Bronchial epithelial cell (primary cell): ENCODE results near the gene LIG4. TPM values are rescaled to one million over a fixed set of nuclear protein-coding genes. Genes with fewer than 3 reads are reported as not detected.

ENCODE experiments used
- DNase-seq: peaks from one replicate; pipeline ENCODE4 v3.0.0-alpha.2; 2010; ENCODE audit warnings: low read depth
- FAIRE-seq: peaks from 2 replicates; lab custom pipeline; 2011; peaks lifted over from hg19 to GRCh38; lab: Jason Lieb, UNC
- H3K27me3 ChIP-seq: 2 replicates; pipeline ENCODE4 v1.5.1; 2011; ENCODE audit warnings: low read length; ENCODE audit not compliant: control insufficient read depth, insufficient read depth
- H3K36me3 ChIP-seq: 2 replicates; pipeline ENCODE4 v1.5.1; 2011; ENCODE audit warnings: low read length; ENCODE audit not compliant: control insufficient read depth, insufficient read depth
- H3K4me3 ChIP-seq: 2 replicates; pipeline ENCODE4 v1.5.1; 2011; ENCODE audit warnings: mild to moderate bottlenecking, low read depth, low read length, control low read depth
- total RNA-seq: library from RNA; depleted of rRNA; stranded (reverse); fragments of >200 nt; gene quantifications from 2 replicates; pipeline ENCODE4 v1.2.1, GENCODE V29; 2014
- TF ChIP-seq, protein P1 (sequence below): IDR thresholded peaks from 2 replicates; pipeline ENCODE4 v1.5.1; 2011; ENCODE audit warnings: mild to moderate bottlenecking, moderate library complexity, low read length, control low read depth, inconsistent platforms; ENCODE audit not compliant: insufficient read depth, severe bottlenecking

Gene LIG4
- total RNA-seq, 1 donor from 2014 or later: 10.5 TPM

DNA sequence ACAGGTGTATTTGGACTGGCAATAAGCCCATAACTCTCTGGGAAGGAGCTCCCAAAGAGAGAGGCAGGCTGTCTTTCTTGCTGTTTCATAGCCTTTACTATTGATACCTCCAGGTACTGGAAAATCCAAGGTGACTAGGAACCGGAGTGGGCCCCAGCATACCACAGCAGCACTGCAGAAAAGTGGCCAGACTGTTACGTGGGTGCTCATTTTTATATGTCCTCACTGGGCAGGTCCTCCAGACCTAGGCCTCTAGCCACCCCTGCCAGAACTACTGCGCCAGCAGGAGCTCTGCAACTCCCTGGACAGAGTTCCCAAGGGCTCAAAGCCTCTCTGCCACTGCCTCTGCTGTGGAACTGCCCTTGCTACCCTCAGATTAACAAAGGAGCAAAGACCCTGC is 46.4 kb downstream of the LIG4 start:
- TF ChIP-seq, protein P1, sequence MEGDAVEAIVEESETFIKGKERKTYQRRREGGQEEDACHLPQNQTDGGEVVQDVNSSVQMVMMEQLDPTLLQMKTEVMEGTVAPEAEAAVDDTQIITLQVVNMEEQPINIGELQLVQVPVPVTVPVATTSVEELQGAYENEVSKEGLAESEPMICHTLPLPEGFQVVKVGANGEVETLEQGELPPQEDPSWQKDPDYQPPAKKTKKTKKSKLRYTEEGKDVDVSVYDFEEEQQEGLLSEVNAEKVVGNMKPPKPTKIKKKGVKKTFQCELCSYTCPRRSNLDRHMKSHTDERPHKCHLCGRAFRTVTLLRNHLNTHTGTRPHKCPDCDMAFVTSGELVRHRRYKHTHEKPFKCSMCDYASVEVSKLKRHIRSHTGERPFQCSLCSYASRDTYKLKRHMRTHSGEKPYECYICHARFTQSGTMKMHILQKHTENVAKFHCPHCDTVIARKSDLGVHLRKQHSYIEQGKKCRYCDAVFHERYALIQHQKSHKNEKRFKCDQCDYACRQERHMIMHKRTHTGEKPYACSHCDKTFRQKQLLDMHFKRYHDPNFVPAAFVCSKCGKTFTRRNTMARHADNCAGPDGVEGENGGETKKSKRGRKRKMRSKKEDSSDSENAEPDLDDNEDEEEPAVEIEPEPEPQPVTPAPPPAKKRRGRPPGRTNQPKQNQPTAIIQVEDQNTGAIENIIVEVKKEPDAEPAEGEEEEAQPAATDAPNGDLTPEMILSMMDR: no peak
- no peaks in the 10 kb centered on the region for H3K36me3 ChIP-seq
- FAIRE-seq: no peak
- no peaks in the 10 kb centered on the region for H3K27me3 ChIP-seq
- H3K4me3 ChIP-seq: no peak overlapping the region
- no peak for DNase-seq

DNA sequence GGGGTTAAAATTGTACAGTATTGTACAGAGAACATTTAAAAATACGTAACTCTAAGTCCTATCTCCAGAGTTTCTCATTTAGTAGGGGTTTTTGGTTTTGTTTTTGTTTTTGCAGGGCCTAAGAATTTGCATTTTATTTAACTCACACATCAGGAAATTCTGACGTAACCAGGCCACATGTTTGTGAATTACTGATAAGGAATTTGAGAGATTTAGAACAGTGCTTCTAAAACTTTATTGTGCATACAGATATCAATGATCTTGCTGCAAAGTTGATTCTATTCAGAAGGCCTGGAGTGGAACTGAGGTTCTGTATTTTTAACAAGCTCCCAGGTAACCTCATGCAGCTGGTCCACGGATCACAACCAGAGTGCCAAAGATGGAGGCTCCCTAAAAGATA is 49.3 kb downstream of the LIG4 start:
- Histone ChIP-seq H3K27me3 (no peaks in the 10 kb centered on the region), H3K36me3 (no peaks in the 10 kb centered on the region), H3K4me3 (no peak overlapping the region)
- TF ChIP-seq, protein P1: no peak
- FAIRE-seq: no peak
- DNase-seq: no peak

DNA sequence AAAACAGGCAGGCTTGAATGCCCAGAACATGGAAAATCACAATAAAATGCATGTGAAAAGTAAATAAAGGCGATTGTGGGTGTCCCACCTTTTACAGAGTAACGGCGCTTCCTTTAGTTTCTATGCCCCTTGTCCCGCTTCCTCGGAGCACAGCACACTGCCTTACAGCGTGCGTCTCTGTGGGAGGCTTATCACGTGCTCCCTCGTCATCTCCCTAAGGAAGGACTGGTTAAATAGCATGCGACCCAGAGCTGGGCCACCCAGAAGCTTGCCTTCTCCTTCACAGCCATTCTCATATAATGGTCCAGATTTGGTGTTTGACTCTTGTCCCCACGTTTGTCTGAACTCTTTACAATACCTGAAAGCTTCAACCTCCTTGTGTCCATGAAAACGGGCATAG is 56.6 kb downstream of the LIG4 start:
- no peak overlapping the region for H3K4me3 ChIP-seq
- no peaks in the 10 kb centered on the region for H3K27me3 ChIP-seq
- FAIRE-seq (no peak), DNase-seq (no peak)
- H3K36me3 ChIP-seq: no peaks in the 10 kb centered on the region
- TF ChIP-seq, protein P1: no peak

Other genes with a start within 250 kb of the LIG4 start
- gene ABHD13, start 2.9 kb upstream of the LIG4 start, total RNA-seq: 4.7 and 6.0 TPM in 2 replicates
- gene TNFSF13B, start 54.2 kb upstream of the LIG4 start, total RNA-seq: 0.79 and 1.7 TPM in 2 replicates